IPS-15b (cell line): ENCODE measurements around the gene ZNF526.

Experiments used
- H3K27me3 ChIP-seq: one replicate; pipeline ENCODE4 v1.6.1; 2013; ENCODE audit warnings: low read length; ENCODE audit not compliant: control insufficient read depth, insufficient read depth
- H3K36me3 ChIP-seq: one replicate; pipeline ENCODE4 v1.6.1; 2013; ENCODE audit warnings: low read length; ENCODE audit not compliant: control insufficient read depth, insufficient read depth
- H3K4me1 ChIP-seq: one replicate; pipeline ENCODE4 v1.6.1; 2013; ENCODE audit warnings: mild to moderate bottlenecking, low read length; ENCODE audit not compliant: control insufficient read depth, insufficient read depth
- H3K4me3 ChIP-seq: one replicate; pipeline ENCODE4 v1.5.1; 2013; ENCODE audit warnings: low read depth, low read length
- H3K9ac ChIP-seq: one replicate; pipeline ENCODE4 v1.6.1; 2013; ENCODE audit warnings: low read depth, mild to moderate bottlenecking, low read length
- H3K9me3 ChIP-seq: one replicate; pipeline ENCODE4 v1.6.1; 2013; ENCODE audit warnings: mild to moderate bottlenecking, low read length; ENCODE audit not compliant: control insufficient read depth, insufficient read depth

ZNF526 gene

DNA sequence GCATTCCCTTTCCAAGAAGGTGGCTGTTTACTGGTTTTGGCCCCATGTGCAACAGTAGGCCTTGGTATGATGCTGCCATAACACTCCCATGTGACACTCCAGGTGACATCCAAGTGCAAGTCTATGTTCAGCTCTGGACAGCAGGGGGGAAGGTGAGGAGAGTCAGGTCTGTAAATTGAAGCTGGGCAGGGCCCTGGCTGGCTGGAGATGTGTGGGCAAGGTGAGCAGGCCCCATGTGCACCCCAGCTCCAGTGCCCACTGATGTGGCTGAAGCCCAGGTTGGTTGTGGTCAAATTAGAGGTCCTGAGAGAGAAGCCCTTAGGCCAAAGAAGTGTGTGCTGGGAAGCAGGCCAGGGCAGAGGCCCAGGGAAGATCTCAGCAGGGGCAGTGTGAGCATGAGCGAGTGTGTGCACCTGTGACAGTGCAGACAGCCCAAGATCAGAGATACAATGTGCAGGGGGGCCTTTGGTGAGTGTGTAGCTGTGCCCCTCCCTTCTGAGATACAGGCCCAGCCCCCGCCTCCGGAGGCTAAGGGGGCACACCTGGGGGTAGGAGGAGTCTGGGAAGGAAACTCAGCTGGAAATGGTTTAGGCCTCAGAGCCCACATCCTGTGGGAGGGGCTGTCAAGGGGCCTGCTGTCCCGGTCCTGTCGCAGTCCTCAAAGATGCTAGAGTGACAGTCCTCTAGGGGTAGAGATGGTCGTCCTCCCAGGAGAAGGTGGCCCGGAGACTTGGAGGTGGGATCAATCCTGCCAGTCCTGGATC, 21.3 kb upstream of the ZNF526 start:
- H3K36me3 ChIP-seq: peaks cover 45% of the 10 kb centered on the region
- no peak overlapping the region for H3K4me3 ChIP-seq
- H3K9me3 ChIP-seq: no peaks in the 10 kb centered on the region
- no peak overlapping the region for H3K9ac ChIP-seq
- H3K27me3 ChIP-seq: no peaks in the 10 kb centered on the region
- peaks cover 18% of the 10 kb centered on the region for H3K4me1 ChIP-seq

DNA sequence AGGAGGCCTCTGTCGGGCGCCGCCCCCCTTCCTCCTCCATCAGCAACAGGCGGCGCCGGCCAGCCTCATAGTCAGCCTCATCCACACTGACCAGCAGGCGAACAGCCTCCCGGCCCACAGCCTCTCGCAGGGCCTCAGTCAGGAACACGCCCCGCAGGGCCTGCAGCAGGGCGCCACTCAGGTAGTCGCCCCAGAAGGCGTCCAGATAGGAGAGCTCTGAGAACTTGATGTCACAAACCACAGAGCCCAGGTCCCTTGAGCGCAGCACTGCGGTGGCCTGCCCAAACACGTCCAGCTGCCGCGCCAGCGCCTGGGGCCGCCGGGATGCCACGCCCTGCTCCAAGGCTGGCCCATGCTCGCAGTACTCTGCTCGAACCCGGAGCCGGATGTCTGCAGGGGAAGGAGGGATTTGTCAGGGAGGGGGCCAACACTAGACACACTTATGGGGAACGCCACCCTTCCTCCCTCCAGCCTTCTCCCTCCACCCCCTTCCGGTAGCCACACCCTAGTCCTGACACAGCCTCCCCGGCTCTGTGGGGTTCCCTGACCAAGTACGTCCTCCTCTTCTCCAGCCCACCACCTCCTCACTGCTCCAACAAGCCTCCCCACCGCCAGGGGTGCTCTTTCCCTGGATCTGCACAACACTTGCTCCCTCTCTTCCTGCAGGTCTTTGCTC, 20.5 kb upstream of the ZNF526 start:
- Histone ChIP-seq H3K27me3 (no peaks in the 10 kb centered on the region), H3K36me3 (peaks cover 51% of the 10 kb centered on the region), H3K9ac (no peak overlapping the region), H3K4me1 (peaks cover 23% of the 10 kb centered on the region), H3K4me3 (no peak overlapping the region), H3K9me3 (no peaks in the 10 kb centered on the region)

DNA sequence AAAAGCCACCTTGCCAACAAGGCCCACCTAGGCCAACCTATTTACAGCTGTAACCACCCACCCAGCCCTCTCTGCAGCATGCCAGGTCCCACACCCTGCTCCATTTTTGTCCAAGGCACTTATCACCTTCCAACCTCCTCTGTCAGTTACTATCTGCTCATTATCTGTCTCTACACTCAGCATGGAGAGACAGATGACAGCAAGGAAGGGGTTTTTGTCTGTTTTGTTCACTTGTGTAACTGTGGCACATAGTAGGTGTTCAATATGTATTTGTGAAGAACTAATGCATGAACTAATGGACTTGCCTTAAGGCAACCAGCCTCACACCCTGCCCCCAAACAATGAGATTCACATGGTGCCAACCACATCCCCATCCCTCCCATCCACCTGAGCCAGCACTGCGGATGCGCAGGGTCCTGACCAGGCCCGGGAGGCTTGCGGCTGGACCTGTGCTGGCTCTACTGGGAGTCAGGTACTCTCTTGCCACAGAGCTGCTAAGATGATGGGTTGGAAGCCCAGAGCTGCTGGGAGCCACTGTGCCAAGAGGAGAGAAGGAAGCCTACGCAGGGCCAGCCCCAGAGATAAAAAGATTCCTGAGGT, 19.9 kb upstream of the ZNF526 start:
- no peak overlapping the region for H3K4me3 ChIP-seq
- peaks cover 26% of the 10 kb centered on the region for H3K4me1 ChIP-seq
- peaks cover 51% of the 10 kb centered on the region for H3K36me3 ChIP-seq
- peak overlapping the region; percentile 47 for H3K9ac ChIP-seq
- H3K27me3 ChIP-seq: no peaks in the 10 kb centered on the region
- no peaks in the 10 kb centered on the region for H3K9me3 ChIP-seq

DNA sequence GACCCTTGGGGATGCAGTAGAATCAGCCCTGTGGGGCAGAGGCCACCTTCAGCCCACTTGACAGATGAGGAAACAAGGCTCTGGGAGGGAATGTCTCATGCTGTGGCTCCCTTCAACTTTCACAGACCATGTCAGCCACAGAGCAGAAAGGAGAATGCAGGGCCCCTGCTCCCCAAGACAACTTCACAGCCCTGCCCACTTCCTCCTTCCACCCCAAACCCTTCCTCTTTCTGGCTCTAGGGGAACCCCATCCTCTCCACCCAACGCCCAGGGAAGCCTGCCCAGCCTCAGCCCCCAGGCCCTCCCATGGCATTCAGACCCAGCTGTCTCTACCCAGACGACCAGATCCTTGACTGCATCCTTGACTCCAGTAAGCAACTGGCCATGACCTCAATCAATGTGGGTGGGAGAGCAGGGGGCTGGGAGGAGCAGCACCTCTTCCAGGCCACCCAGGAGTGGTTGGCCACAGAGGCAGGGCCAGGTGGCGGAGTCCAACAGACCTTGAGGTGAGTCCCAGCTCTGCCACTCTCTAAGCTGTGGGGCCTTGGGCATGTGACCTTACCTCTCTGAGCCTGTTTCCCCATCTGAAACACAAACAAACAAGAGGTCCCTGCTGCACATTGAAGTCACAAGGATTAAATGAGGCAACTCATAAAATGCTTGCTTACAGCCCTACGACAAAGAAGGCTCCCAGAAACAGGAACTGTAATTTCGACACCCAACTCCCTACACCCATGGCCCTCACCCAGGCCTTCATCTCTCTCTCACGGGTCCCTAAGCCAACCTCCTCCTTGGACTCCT, 18.4 kb upstream of the ZNF526 start:
- Histone ChIP-seq H3K27me3 (no peaks in the 10 kb centered on the region), H3K9me3 (no peaks in the 10 kb centered on the region), H3K4me1 (peaks cover 26% of the 10 kb centered on the region), H3K4me3 (no peak overlapping the region), H3K9ac (no peak overlapping the region), H3K36me3 (peaks cover 52% of the 10 kb centered on the region)

DNA sequence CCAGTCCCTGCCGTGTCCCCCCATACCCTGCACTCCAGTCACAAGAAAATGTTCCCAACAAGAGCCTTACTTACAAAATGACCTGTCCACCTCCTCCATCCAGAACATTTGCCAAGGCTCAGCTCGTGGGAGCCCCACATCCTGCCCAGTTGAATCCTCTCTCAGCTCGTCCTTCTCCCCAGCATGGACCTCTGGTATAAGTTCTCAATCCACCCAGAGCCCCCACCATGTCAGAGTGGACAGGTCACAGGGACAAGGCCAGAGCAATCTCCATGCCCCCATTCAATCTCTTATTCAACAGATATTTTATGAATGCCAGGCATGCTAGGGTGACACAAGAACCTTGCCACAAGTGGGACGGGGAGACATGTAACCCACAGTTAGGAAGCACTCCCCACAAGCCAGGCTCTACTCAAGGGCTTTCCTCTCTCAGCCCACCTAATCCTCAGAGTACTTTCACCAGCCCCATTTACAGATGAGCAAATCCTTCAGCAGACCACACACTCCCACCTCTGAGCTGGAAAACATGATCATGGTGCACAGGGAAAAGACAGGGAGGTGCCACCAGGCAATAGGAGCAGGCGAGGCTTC, 17.7 kb upstream of the ZNF526 start:
- H3K4me3 ChIP-seq: no peak overlapping the region
- H3K36me3 ChIP-seq: peaks cover 56% of the 10 kb centered on the region
- H3K9ac ChIP-seq: no peak overlapping the region
- peaks cover 20% of the 10 kb centered on the region for H3K4me1 ChIP-seq
- H3K9me3 ChIP-seq: no peaks in the 10 kb centered on the region
- no peaks in the 10 kb centered on the region for H3K27me3 ChIP-seq

DNA sequence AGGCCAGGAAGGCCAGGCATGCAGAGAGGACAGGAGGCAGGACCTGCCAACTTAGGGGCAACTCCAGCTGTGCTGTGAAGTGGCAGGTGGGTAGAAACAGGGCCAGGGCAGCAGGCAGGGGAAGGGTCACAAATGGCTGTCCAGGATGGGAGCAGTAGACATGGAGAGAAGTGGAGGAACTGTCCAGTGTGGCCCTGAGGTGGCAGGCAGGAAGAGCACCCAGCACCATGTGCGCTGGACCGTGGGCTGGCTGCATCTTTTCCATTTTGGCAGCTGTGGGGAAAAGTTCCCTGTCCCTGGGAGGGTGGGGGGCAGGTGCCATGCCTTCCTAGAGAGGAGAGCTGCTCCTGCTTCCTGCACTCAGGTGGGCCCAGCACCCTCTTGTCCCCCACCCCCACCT, 16.4 kb upstream of the ZNF526 start:
- Histone ChIP-seq H3K9ac (no peak overlapping the region), H3K4me1 (peaks cover 17% of the 10 kb centered on the region), H3K27me3 (no peaks in the 10 kb centered on the region), H3K4me3 (no peak overlapping the region), H3K36me3 (peaks cover 59% of the 10 kb centered on the region), H3K9me3 (no peaks in the 10 kb centered on the region)

DNA sequence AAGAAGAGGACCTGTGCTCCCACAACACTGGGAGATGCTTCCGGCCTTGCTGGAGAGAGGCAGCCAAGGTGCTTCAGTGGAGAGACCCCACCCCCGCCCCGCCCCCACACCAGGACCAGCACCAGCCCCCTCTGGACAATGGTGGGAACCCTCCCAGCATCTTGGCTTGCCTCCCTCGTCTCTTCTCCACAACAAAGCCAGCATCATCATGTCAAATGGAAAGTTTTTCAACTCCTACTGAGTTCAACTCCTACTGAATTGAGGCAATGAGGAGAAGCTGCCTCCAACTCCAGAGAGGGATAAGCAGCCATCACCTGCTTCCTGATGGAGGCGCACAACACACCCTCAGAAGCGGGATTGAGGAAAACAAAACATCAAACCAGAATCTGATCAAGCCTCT, 15.4 kb upstream of the ZNF526 start:
- Histone ChIP-seq H3K4me3 (no peak overlapping the region), H3K36me3 (peaks cover 54% of the 10 kb centered on the region), H3K4me1 (peaks cover 17% of the 10 kb centered on the region), H3K27me3 (no peaks in the 10 kb centered on the region), H3K9me3 (no peaks in the 10 kb centered on the region), H3K9ac (no peak overlapping the region)

DNA sequence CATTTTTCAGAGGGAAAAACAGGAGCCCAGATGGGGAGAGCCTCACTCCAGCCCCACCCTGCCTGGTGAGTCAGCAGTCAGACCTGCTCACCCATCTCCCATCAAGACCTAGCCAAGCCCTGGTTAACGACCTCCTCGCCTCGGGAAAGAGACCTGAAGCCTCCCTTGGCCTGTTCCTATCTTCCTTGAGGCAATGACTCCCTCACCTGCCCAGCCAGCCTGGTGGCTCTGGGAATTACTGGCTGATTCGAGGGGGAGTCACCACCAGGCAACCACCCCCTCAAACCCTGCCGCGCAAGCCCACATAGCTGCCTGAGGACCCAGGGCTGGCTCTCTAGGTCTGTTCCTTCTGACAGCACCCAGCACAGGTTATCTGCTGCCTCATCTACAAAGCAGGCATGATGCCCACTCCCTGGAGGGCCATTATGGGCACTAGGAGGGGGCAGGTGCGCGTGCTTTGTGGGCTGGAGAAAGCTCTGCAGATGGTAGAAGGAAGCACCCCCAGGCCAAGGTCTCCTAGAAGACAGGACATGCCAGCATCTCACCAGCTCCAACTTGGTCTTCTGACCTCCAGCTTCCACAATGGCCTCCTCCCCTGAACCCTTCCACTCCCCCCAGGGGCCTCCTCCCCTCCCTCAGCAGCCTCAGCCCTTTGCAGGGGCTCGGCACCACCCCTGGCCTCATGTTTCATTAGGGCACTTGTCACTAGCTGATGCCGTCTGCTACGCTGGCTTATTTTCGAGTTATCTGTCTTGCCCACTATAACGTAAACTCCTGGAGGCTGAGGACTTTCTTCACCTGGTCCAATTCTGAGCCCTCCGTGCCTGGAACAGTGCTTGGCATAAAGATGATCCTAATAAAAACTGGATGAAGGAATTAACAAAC, 13.0 kb upstream of the ZNF526 start:
- Histone ChIP-seq H3K9me3 (no peaks in the 10 kb centered on the region), H3K27me3 (no peaks in the 10 kb centered on the region), H3K4me1 (peaks cover 10% of the 10 kb centered on the region), H3K4me3 (no peak overlapping the region), H3K9ac (no peak overlapping the region), H3K36me3 (peaks cover 51% of the 10 kb centered on the region)

DNA sequence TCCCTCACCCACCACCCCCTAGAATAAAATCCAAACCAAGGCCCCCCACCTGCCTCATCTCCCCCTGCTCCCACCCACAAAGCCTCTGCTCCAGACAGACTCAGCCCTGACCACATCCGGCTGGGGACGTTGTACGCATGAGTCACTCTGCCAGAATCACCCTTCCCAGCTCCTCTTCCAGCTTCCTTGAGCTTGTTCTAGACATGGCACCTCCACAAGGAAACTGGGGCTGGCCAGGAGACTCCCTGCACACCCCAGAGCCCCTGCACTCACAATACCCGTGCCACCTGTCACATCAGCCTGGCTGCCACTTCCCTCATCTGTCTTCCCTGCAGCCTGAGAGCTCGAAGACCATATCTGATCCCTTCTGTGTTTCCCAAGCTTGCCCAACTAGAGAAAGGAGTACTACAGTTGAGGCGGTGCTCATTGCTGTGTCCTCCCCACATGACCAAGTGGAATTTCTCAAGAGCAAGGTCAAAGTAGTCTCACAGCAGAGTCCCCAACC, 12.3 kb upstream of the ZNF526 start:
- no peak overlapping the region for H3K4me3 ChIP-seq
- H3K9me3 ChIP-seq: no peaks in the 10 kb centered on the region
- H3K4me1 ChIP-seq: peaks cover 10% of the 10 kb centered on the region
- H3K36me3 ChIP-seq: peaks cover 46% of the 10 kb centered on the region
- no peak overlapping the region for H3K9ac ChIP-seq
- no peaks in the 10 kb centered on the region for H3K27me3 ChIP-seq

DNA sequence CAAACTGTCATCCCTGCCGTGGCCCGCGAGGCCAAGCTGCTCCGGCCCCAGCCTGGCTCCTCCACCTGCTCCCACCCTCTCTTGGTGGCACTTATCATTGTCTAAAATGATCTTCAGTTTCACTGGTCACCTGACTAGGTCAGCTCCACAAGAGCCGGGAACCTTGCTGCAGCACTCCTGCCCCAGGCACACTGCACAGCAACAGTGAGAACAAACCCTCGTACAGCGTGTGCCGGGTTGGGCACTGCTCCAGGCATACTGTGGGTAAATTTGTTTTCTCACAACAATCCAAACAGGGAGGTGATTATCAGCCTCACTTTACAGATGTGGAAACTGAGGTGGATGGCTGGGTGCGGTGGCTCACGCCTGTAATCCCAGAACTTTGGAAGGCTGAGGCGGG, 11.5 kb upstream of the ZNF526 start:
- Histone ChIP-seq H3K9me3 (no peaks in the 10 kb centered on the region), H3K9ac (no peak overlapping the region), H3K4me1 (peaks cover 10% of the 10 kb centered on the region), H3K36me3 (peaks cover 45% of the 10 kb centered on the region), H3K4me3 (no peak overlapping the region), H3K27me3 (no peaks in the 10 kb centered on the region)
